HG02938 (cell line): ENCODE data around the gene IL10RA.

Experiments
- ATAC-seq: cut with Tn5 transposase; IDR thresholded peaks from one replicate; pipeline ENCODE4 v1.9.1; 2021; ENCODE audit warnings: mild to moderate bottlenecking, moderate library complexity; ENCODE audit not compliant: unreplicated experiment

IL10RA gene

DNA sequence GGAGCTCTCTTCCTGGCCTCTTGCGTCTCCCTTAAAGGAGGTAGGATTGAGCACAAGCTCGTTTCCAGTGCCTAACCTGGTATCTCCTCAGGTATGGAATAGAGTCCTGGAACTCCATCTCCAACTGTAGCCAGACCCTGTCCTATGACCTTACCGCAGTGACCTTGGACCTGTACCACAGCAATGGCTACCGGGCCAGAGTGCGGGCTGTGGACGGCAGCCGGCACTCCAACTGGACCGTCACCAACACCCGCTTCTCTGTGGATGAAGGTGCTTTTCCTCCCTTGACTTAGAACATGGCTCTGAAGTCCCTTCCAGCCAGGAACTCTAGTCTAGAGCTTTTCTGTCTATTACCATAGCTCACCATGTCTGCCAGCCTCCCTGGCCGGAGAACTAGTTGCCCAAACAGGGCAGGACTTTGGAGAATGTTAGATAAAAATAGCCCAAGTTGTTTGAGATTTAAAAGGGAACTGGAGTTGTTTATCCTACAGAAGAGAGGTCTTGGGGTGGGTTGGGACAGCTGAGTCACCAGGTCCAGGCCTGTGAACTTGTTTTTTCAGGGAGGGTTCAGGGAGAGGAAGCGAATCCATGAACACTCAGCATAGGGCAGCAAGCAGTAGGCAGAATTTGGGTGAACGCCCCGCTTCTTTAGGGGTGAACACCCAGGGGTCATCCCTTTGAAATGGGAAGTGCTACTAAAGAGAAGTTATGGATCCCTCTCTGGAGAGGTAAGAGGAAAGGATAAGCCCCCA is 3.3 kb downstream of the IL10RA start:
- no peak for ATAC-seq

DNA sequence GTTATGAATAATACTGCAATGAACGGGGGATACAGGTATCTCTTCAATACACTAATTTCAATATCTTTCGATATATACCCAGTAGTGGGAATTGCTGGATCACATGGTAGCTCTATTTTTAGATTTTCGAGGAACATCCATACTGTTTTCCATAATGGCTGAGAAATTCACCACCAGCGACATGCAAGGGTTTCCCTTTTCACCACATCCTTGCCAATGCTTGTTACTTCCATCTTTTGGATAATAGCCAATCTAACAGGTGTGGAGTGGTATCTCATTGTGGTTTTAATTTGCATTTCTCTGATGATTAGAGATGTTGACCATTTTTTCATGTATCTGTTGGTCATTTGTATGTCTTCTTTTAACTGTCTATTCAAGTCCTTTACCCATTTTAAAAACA is 5.9 kb downstream of the IL10RA start:
- no peak for ATAC-seq

DNA sequence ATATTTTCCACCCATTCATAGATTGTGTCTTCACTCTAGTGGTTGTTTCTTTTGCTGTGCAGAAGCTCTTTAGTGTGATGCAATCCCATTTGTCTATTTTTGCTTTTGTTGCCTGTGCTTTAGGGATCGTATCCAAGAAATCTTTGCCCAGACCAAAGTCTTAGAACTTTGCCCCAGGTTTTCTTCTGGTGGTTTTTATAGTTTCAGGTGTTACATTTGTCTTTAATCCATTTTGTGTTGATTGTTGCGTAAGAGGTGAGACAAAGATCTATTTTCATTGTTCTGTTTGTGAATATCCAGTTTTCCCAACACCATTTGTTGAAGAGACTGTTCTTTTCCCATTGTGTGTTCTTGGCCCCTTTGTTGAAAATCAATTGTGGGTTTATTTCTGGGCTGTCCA is 6.4 kb downstream of the IL10RA start:
- ATAC-seq: no peak

DNA sequence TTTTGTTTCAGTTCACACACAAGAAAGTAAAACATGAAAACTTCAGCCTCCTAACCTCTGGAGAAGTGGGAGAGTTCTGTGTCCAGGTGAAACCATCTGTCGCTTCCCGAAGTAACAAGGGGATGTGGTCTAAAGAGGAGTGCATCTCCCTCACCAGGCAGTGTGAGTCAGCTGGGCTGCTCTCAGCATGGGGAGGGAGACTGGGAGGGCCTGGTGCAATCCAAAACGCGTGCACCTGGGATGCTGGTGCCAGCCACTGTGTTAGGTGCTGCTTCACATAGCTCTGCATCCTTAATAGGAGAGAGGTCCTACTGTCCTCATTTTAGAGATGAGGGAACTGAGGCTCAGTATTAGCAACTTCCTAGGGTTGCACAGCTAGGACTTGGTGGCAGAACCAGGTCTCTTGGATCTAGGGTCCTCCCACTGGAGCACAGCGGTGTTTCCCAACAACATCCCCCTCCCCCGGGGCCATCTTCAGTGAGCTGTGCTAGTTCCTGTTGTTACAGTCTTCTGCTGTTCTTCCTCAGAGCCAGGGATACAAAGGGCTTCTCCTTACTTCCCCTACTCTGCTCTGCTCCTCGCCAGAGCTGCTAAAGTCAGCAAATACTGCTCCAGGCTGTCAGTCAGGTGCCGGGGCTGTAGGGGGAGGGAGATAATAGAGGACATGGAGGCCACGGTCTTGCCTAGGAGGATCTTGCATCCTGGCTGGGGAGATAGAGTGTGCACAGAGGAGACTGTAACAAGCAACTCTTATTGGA is 8.0 kb downstream of the IL10RA start:
- ATAC-seq: no peak

DNA sequence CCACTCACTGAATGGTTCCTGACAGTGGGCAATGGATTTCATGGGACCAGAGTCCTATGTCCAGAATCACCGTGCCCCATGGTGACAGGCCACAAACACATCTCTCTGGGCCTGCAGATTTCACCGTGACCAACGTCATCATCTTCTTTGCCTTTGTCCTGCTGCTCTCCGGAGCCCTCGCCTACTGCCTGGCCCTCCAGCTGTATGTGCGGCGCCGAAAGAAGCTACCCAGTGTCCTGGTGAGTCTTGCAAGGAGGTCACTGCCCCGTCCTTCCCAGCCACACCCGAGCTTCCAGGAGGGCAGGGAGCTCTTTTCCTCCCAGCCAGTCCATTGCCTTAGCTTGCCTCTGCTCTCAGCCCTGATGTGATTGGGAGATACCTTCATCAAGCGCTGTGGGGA is 9.3 kb downstream of the IL10RA start:
- no peak for ATAC-seq

DNA sequence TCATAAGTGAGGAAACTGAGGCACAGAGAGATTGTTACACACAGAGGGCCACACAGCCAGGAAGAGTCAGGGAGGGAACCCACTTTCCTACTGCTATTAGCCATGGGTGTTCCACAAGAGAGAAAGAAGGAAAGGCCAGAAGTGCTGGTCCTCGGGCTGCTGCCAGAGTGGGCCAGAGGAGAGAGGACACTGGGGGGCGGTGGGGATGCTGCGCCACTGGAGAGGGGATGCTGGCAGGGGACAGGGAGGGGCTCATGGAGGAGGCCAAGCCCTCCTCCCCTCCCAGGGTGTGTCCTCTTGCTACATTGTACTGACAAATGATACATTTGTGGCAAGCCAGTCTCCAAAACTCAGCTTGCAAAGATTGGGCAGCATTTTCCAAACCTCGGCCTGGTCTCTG is 9.9 kb downstream of the IL10RA start:
- no peak for ATAC-seq

DNA sequence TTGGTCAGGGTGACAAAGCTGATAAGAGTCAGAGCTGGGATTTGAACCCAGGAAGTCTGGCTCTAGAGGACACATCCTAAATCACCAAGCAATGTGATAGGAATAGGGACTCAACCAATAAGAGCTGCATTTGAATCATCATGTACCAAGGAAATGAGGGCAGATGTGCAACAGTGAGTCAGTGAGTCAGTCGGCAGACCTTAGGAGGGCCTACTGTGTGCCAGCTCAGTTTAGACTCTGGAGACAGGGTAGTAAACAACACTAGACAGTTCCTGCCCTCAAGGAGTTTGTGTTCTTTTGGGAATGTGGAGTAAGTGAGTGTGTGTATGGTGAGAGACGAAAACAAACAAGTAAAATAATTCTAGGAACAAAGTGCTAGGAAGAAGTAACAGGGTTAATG is 11.2 kb downstream of the IL10RA start:
- no peak for ATAC-seq

DNA sequence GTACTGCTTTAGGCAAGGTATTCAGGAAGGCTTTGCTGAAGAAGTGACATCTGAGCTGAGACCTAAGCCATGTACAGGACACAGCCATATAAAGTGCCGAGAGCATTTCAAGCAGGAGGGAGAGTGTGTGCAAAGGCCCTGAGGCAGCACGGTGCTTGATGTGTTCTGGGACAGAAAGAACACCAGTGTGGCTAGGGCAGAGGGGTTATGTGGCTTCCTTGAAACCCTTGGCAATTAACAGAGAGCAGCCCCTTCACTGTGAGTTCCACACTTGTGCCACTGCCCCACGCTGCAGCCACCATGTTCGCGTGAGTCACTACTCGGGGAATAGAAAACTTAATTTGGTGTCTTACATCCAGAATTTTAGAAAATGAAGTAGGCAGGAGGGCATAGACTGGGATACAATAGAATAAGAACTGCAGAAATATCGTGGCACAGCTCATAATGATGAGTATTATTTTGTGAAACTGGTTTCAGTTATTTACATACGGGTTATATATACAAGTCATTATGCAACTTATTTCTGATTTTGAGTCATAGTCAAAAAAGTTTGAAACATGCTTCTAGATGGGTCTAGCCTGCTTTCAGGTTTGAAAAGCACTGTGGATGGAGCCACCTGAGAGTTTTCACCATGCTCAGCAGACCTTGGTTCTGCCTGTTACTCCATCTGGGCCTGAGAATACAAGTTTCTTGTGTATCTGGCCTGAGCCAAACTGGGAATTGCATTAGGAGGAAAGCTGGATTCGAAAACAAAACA is 11.8 kb downstream of the IL10RA start:
- ATAC-seq: peak; percentile 81

DNA sequence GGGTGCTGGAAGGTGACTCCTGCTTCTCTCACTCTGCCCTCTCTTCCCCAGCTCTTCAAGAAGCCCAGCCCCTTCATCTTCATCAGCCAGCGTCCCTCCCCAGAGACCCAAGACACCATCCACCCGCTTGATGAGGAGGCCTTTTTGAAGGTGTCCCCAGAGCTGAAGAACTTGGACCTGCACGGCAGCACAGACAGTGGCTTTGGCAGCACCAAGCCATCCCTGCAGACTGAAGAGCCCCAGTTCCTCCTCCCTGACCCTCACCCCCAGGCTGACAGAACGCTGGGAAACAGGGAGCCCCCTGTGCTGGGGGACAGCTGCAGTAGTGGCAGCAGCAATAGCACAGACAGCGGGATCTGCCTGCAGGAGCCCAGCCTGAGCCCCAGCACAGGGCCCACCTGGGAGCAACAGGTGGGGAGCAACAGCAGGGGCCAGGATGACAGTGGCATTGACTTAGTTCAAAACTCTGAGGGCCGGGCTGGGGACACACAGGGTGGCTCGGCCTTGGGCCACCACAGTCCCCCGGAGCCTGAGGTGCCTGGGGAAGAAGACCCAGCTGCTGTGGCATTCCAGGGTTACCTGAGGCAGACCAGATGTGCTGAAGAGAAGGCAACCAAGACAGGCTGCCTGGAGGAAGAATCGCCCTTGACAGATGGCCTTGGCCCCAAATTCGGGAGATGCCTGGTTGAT is 12.6 kb downstream of the IL10RA start:
- no peak for ATAC-seq

DNA sequence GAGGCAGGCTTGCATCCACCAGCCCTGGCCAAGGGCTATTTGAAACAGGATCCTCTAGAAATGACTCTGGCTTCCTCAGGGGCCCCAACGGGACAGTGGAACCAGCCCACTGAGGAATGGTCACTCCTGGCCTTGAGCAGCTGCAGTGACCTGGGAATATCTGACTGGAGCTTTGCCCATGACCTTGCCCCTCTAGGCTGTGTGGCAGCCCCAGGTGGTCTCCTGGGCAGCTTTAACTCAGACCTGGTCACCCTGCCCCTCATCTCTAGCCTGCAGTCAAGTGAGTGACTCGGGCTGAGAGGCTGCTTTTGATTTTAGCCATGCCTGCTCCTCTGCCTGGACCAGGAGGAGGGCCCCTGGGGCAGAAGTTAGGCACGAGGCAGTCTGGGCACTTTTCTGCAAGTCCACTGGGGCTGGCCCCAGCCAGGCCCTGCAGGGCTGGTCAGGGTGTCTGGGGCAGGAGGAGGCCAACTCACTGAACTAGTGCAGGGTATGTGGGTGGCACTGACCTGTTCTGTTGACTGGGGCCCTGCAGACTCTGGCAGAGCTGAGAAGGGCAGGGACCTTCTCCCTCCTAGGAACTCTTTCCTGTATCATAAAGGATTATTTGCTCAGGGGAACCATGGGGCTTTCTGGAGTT is 13.3 kb downstream of the IL10RA start:
- ATAC-seq: no peak

DNA sequence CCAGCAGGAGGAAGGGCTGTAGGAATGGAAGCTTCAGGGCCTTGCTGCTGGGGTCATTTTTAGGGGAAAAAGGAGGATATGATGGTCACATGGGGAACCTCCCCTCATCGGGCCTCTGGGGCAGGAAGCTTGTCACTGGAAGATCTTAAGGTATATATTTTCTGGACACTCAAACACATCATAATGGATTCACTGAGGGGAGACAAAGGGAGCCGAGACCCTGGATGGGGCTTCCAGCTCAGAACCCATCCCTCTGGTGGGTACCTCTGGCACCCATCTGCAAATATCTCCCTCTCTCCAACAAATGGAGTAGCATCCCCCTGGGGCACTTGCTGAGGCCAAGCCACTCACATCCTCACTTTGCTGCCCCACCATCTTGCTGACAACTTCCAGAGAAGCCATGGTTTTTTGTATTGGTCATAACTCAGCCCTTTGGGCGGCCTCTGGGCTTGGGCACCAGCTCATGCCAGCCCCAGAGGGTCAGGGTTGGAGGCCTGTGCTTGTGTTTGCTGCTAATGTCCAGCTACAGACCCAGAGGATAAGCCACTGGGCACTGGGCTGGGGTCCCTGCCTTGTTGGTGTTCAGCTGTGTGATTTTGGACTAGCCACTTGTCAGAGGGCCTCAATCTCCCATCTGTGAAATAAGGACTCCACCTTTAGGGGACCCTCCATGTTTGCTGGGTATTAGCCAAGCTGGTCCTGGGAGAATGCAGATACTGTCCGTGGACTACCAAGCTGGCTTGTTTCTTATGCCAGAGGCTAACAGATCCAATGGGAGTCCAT is 14.1 kb downstream of the IL10RA start:
- no peak for ATAC-seq

DNA sequence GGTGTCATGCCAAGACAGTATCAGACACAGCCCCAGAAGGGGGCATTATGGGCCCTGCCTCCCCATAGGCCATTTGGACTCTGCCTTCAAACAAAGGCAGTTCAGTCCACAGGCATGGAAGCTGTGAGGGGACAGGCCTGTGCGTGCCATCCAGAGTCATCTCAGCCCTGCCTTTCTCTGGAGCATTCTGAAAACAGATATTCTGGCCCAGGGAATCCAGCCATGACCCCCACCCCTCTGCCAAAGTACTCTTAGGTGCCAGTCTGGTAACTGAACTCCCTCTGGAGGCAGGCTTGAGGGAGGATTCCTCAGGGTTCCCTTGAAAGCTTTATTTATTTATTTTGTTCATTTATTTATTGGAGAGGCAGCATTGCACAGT is 14.6 kb downstream of the IL10RA start:
- no peak for ATAC-seq

DNA sequence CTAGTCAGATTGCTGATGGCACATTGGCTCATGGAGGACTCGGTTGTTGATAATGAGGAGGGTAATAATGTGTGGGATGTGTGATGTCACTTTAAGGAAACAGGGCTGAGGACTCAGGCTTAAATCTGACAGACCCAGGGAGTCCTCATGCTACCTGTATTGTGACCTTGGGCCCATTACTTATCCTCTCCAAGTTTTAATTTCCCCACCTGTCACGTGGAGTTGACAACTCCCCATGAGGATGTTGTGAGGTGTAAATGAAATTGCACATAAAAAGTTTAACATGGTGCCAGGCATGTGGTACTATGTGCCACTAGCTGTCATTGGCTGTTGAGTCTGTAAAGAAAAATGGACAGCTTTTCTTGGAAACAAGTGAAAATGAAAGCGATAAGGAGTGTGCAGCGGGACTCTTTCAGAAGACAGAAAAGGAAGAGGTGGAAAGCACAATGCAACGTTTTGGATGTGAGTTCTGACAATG is 15.3 kb downstream of the IL10RA start:
- no peak for ATAC-seq

DNA sequence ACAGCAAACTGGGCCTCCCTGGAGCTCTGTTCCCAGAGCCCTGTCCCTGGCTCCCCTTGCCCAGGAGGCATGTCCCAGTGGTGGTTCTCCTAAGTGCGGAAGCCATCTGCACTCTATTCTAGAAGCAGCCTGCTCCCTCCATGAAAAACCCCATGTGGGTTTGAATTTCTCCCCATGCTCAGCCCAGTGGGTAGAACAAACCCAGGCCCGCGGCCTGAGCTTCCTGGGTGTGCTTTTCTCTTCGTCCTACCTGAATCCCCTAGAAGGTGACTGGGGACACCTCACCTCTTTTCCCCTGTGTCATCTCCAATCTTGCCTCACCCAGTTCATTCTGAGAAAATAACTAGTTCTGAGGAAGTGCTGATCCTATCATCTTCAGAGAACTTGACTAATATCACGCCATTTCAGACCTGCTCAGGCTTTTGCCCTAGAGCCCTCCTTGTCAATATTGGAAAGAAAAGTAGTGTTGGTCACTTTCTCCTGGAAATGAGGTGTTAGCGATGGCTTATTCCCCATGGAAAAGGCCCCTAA is 15.9 kb downstream of the IL10RA start:
- no peak for ATAC-seq

DNA sequence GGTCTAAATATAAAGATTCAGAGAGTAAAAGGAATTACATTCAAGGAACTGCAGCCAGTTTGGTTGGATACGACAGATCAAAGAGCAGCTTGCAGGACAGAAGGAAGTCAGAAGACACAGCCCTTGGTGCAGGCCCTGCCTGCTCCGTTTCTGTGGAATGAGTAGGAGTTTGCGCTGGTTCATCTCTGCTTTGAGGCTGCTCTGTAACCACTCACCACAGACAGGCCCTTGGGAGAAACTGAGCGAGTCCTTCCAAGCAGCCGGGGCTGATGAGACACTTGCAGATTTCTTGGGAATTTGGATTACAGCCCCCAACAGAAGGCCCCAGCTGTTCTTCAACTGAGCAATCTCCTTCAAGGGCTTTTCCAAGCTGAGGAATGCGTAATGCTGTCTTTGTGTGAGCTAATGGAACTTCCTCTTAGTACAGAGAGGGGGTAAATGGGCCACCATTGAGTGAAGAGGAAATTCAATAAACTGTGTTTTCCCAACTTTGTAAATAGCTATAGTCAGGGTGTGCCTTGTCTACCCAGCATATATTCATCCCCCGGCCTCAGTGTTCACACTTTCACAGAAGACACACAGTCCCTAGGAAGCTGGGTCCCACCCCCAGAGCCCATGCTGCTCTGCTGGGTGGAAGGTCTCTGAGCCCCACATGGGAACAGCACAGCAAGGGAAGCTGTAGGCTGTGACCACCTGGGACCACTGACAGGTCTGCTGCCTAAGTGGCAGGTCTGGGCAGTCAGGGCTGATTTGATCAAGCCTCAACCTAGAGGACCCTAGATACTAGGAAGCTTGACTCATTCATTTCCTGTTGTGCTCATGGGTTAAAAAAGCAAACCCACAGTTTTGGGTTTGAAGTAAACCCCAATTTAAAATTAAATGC is 16.6 kb downstream of the IL10RA start:
- ATAC-seq: no peak

DNA sequence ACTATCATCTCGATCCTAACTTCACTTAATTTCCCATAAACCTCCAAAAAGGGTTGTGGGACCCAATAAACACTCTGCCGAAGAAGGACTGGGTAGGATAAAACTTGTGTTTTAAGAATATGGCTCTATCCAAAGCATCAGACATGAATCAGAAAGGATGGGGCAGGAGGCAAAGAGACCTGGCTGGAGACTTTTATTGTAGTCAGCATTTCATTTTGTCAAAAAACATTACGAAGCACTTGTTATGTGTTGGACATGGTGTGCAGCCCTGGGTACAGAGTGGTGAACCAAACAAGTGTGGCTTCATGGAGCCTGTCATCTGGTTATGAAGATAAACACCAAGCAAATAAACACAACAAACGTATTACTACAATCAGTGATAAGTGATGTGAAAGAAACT is 17.3 kb downstream of the IL10RA start:
- no peak for ATAC-seq

DNA sequence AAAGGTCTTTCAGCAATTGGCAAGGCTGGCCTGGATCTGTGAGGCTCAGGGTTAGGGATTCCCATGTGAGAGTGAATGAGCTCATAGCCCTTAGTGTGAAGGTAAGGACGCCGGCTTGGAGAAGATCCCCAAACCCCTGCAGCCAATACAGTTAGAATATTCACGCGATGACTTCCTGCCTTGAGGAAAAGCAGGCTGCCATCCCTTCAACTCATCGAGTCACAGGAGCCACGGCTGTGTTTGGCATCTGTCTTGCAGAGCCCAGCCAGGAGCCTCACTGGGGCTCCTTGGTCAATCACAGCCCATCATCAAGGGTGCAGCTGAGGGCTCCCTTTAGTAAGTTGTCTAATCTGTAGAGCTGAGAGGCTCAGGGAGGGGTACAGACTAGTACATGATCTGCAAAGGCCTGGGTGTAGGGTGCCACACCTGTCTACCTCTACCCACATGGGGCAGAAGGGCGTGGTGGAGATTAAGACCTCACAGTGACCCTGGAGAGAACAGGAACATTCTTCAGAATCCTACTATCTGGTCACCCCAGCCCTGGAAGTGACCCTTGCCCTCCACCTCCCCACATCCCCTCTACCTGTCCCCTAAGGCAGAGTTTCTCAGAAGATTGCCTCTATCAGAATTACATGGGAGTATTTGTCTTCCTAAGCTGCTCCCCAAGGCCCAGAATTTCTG is 18.5 kb downstream of the IL10RA start:
- no peak for ATAC-seq
